ENCODE data around the gene VIM. TPM values are rescaled to one million over a fixed set of nuclear protein-coding genes. Genes with fewer than 3 reads are reported as not detected.

Gene VIM
- total RNA-seq, 1 experiment from 2014 or later = 50.4 TPM

GRCh38 chr10:17255512-17255911 is 27.5 kb downstream of the VIM start:
- H3K27me3 ChIP-seq (replicated peaks; ENCODE audit: control insufficient read depth, insufficient read depth, low read length) = no peaks in the 10 kb centered on the region
- ChIA-PET POLR2A (no interaction called here), CTCF (no interaction called here)
- BruUV-seq (replicated peaks) = no TSS peak
- H3K9me3 Mint-ChIP-seq (ENCODE audit: unreplicated experiment) = peaks cover 27% of the 10 kb centered on the region
- no peaks in the 10 kb centered on the region for H3K36me3 Mint-ChIP-seq (ENCODE audit: insufficient read depth, unreplicated experiment)
- peaks cover 3% of the 10 kb centered on the region for H3K27me3 Mint-ChIP-seq (ENCODE audit: insufficient read depth, unreplicated experiment)
- TF ChIP-seq CTCF (IDR thresholded peaks at IDR 0.05; ENCODE audit: insufficient read depth in 1 of 2, low read depth in 1 of 2, low read length in 1 of 2, severe bottlenecking in 1 of 2, unreplicated experiment in 1 of 2) = no peak
- H3K4me1 ChIP-seq = no peaks in the 10 kb centered on the region
- no peak overlapping the region for H3K4me3 ChIP-seq (ENCODE audit: low read depth, low read length)
- H3K36me3 ChIP-seq (ENCODE audit: control insufficient read depth, insufficient read depth, low read length) = no peaks in the 10 kb centered on the region
- intact Hi-C loops (cut with micrococcal nuclease; ENCODE audit: unreplicated experiment) = no loop called here
- peaks cover 6% of the 10 kb centered on the region for H3K4me1 Mint-ChIP-seq (ENCODE audit: low read depth, unreplicated experiment)
- H3K9me3 ChIP-seq = peaks cover 4% of the 10 kb centered on the region; the same call in 1 of the 2 replicates
- no peak overlapping the region for H3K27ac Mint-ChIP-seq (ENCODE audit: unreplicated experiment)
- H3K4me3 Mint-ChIP-seq (ENCODE audit: unreplicated experiment) = no peak overlapping the region
- no peak for DNase-seq

- DNase-seq = no peak
- no peak for TF ChIP-seq CTCF (IDR thresholded peaks at IDR 0.05; ENCODE audit: insufficient read depth in 1 of 2, low read depth in 1 of 2, low read length in 1 of 2, severe bottlenecking in 1 of 2, unreplicated experiment in 1 of 2)
- Mint-ChIP-seq H3K27ac (ENCODE audit: unreplicated experiment) (no peak overlapping the region), H3K4me3 (ENCODE audit: unreplicated experiment) (no peak overlapping the region), H3K4me1 (ENCODE audit: low read depth, unreplicated experiment) (peaks cover 6% of the 10 kb centered on the region), H3K36me3 (ENCODE audit: insufficient read depth, unreplicated experiment) (no peaks in the 10 kb centered on the region), H3K27me3 (ENCODE audit: insufficient read depth, unreplicated experiment) (peaks cover 3% of the 10 kb centered on the region), H3K9me3 (ENCODE audit: unreplicated experiment) (peaks cover 33% of the 10 kb centered on the region)
- CTCF ChIA-PET = interaction anchor here (0.9 kb wide), 1 partner anchor 198 kb away, joined by 3 read pairs; the partner anchor contains the start of gene ST8SIA6
- H3K9me3 ChIP-seq = peaks cover 8% of the 10 kb centered on the region
- POLR2A ChIA-PET = no interaction called here
- intact Hi-C loops (cut with micrococcal nuclease; ENCODE audit: unreplicated experiment) = no loop called here
- BruUV-seq (replicated peaks) = no TSS peak
- H3K27me3 ChIP-seq (replicated peaks; ENCODE audit: control insufficient read depth, insufficient read depth, low read length) = no peaks in the 10 kb centered on the region
- no peaks in the 10 kb centered on the region for H3K4me1 ChIP-seq
- H3K36me3 ChIP-seq (ENCODE audit: control insufficient read depth, insufficient read depth, low read length) = no peaks in the 10 kb centered on the region
- no peak overlapping the region for H3K4me3 ChIP-seq (ENCODE audit: low read depth, low read length)
Observed at GRCh38 chr10:17256051-17256450, 28.0 kb downstream of the VIM start.

GRCh38 chr10:17256627-17257026 is 28.6 kb downstream of the VIM start:
- Histone ChIP-seq H3K9me3 (peaks cover 13% of the 10 kb centered on the region), H3K4me1 (no peaks in the 10 kb centered on the region), H3K36me3 (ENCODE audit: control insufficient read depth, insufficient read depth, low read length) (no peaks in the 10 kb centered on the region), H3K27me3 (replicated peaks; ENCODE audit: control insufficient read depth, insufficient read depth, low read length) (no peaks in the 10 kb centered on the region), H3K4me3 (ENCODE audit: low read depth, low read length) (no peak overlapping the region)
- Mint-ChIP-seq H3K27me3 (ENCODE audit: insufficient read depth, unreplicated experiment) (peaks cover 3% of the 10 kb centered on the region), H3K4me1 (ENCODE audit: low read depth, unreplicated experiment) (peaks cover 6% of the 10 kb centered on the region), H3K27ac (ENCODE audit: unreplicated experiment) (no peak overlapping the region), H3K4me3 (ENCODE audit: unreplicated experiment) (no peak overlapping the region), H3K36me3 (ENCODE audit: insufficient read depth, unreplicated experiment) (no peaks in the 10 kb centered on the region), H3K9me3 (ENCODE audit: unreplicated experiment) (peaks cover 38% of the 10 kb centered on the region)
- no peak for TF ChIP-seq CTCF (IDR thresholded peaks at IDR 0.05; ENCODE audit: insufficient read depth in 1 of 2, low read depth in 1 of 2, low read length in 1 of 2, severe bottlenecking in 1 of 2, unreplicated experiment in 1 of 2)
- BruUV-seq (replicated peaks) = no TSS peak
- ChIA-PET CTCF (interaction anchor here (0.9 kb wide), 2 partner anchors 26 to 198 kb away, joined by 3 read pairs; partner anchors contain the start of gene ST8SIA6), POLR2A (no interaction called here)
- intact Hi-C loops (cut with micrococcal nuclease; ENCODE audit: unreplicated experiment) = loop anchor here (1.0 kb wide), 3 partner anchors 365 to 428 kb away; no protein-coding TSS in a partner anchor
- DNase-seq = no peak

Data from Caco-2 (cell line).